Hepatocyte (in vitro differentiated cells): ENCODE data around the gene MAGI2. TPM values are rescaled to one million over a fixed set of nuclear protein-coding genes. Genes with fewer than 3 reads are reported as not detected.

Source experiments
- DNase-seq: peaks from one replicate; pipeline ENCODE4 v3.0.0-alpha.2; 2016; ENCODE audit warnings: low spot score
- H2AFZ ChIP-seq: fragments of 200-600 bp; sonication (generic); 2 replicates; pipeline ENCODE4 v1.6.0; 2016; ENCODE audit warnings: antibody characterized with exemption, mild to moderate bottlenecking
- H3K27ac ChIP-seq: fragments of 200-600 bp; sonication (generic); 2 replicates; pipeline ENCODE4 v1.5.1; 2016; ENCODE audit warnings: mild to moderate bottlenecking
- H3K27me3 ChIP-seq: fragments of 200-600 bp; sonication (generic); 2 replicates; pipeline ENCODE4 v1.6.1; 2016
- H3K36me3 ChIP-seq: fragments of 200-600 bp; sonication (generic); replicated peaks from 2 replicates; pipeline ENCODE4 v1.5.1; 2016; ENCODE audit warnings: low read depth; ENCODE audit not compliant: insufficient read depth
- H3K4me1 ChIP-seq: fragments of 200-600 bp; sonication (generic); 2 replicates; pipeline ENCODE4 v1.5.1; 2016; ENCODE audit warnings: mild to moderate bottlenecking, moderate library complexity; ENCODE audit not compliant: insufficient read depth
- H3K4me2 ChIP-seq: fragments of 200-600 bp; sonication (generic); 2 replicates; pipeline ENCODE4 v1.6.0; 2016
- H3K4me3 ChIP-seq: fragments of 200-600 bp; sonication (generic); 2 replicates; pipeline ENCODE4 v1.5.1; 2016; ENCODE audit warnings: mild to moderate bottlenecking
- H3K79me2 ChIP-seq: fragments of 200-600 bp; sonication (generic); 2 replicates; pipeline ENCODE4 v1.6.0; 2017; ENCODE audit warnings: mild to moderate bottlenecking
- H3K9me2 ChIP-seq: fragments of 200-600 bp; sonication (generic); replicated peaks from 2 replicates; pipeline ENCODE4 v1.6.0; 2017; ENCODE audit warnings: mild to moderate bottlenecking; ENCODE audit not compliant: insufficient read depth
- H3K9me3 ChIP-seq: fragments of 200-600 bp; sonication (generic); 2 replicates; pipeline ENCODE4 v1.5.1; 2016; ENCODE audit warnings: low read depth, mild to moderate bottlenecking
- H4K20me1 ChIP-seq: fragments of 200-600 bp; sonication (generic); 2 replicates; pipeline ENCODE4 v1.6.0; 2016; ENCODE audit warnings: mild to moderate bottlenecking; ENCODE audit not compliant: insufficient read depth, poor library complexity, severe bottlenecking
- CTCF ChIP-seq: fragments of 200-600 bp; sonication (generic); IDR thresholded peaks from 2 replicates; pipeline ENCODE4 v1.5.1; 2016; ENCODE audit warnings: antibody characterized with exemption, mild to moderate bottlenecking; ENCODE audit not compliant: poor library complexity
- EZH2 ChIP-seq: fragments of 200-600 bp; sonication (generic); IDR thresholded peaks from 2 replicates; pipeline ENCODE4 v1.6.1; 2016; ENCODE audit warnings: antibody characterized with exemption, mild to moderate bottlenecking, borderline replicate concordance
- EZH2phosphoT487 ChIP-seq: fragments of 200-600 bp; sonication (generic); IDR thresholded peaks from one replicate; pipeline ENCODE4 v1.6.1; 2018; ENCODE audit warnings: antibody characterized with exemption, mild to moderate bottlenecking, low read depth, moderate library complexity; ENCODE audit not compliant: unreplicated experiment, severe bottlenecking
- WGBS: methylation state at CpG from one replicate; pipeline ENCODE4 v1.1.6; 2016; ENCODE audit warnings: low lambda C conversion rate; ENCODE audit errors: missing lambda C conversion rate; 5-methylcytosine and 5-hydroxymethylcytosine counted together
- polyA plus RNA-seq: library from polyadenylated mRNA; unstranded; fragments of >200 nt; fragmentation: Nextera tagmentation; extraction: Ambion mirVana; gene quantifications from 2 replicates; pipeline ENCODE4 v1.2.1, GENCODE V29; 2016
- total RNA-seq: library from RNA; depleted of rRNA; stranded (reverse); fragments of >200 nt; gene quantifications from 2 replicates; pipeline ENCODE4 v1.2.3, GENCODE V29; 2014

MAGI2 gene
- total and polyA plus RNA-seq, 2 experiments from 2014 or later = 3.1 to 6.7 TPM

GRCh38 chr7:79241288-79242060 is 212.0 kb downstream of the MAGI2 start:
- Histone ChIP-seq H3K27me3 (no peaks in the 10 kb centered on the region), H3K79me2 (no peaks in the 10 kb centered on the region), H3K9me3 (no peaks in the 10 kb centered on the region), H3K36me3 (no peaks in the 10 kb centered on the region), H3K4me2 (no peak overlapping the region), H4K20me1 (no peaks in the 10 kb centered on the region), H3K4me1 (no peaks in the 10 kb centered on the region), H2AFZ (no peak overlapping the region), H3K9me2 (no peaks in the 10 kb centered on the region), H3K27ac (no peak overlapping the region), H3K4me3 (no peak overlapping the region)
- DNase-seq = no peak
- 95% methylated on average over 1 of the region's 1 CpG for WGBS
- TF ChIP-seq CTCF (no peak), EZH2phosphoT487 (no peak), EZH2 (no peak)

GRCh38 chr7:79240413-79240812 is 213.1 kb downstream of the MAGI2 start:
- 92% methylated on average over 2 of the region's 2 CpGs for WGBS

GRCh38 chr7:79236352-79237028 is 217.0 kb downstream of the MAGI2 start:
- Histone ChIP-seq H2AFZ (no peak overlapping the region), H3K4me2 (no peak overlapping the region)
- WGBS = 76% methylated on average over 4 of the region's 4 CpGs

More at GRCh38 chr7:79240413-79240812, 213.1 kb downstream of the MAGI2 start:
- Histone ChIP-seq H3K4me1 (no peaks in the 10 kb centered on the region), H3K27ac (no peak overlapping the region), H3K27me3 (no peaks in the 10 kb centered on the region), H4K20me1 (no peaks in the 10 kb centered on the region), H3K9me2 (no peaks in the 10 kb centered on the region), H3K4me3 (no peak overlapping the region), H3K4me2 (no peak overlapping the region), H2AFZ (no peak overlapping the region), H3K9me3 (no peaks in the 10 kb centered on the region), H3K36me3 (no peaks in the 10 kb centered on the region), H3K79me2 (no peaks in the 10 kb centered on the region)
- no peak for DNase-seq
- TF ChIP-seq EZH2phosphoT487 = no peak
- TF ChIP-seq EZH2 = no peak
- no peak for TF ChIP-seq CTCF

GRCh38 chr7:79227044-79227443 is 226.4 kb downstream of the MAGI2 start:
- Histone ChIP-seq H4K20me1 (no peaks in the 10 kb centered on the region), H3K9me3 (no peaks in the 10 kb centered on the region), H2AFZ (no peak overlapping the region), H3K4me1 (no peaks in the 10 kb centered on the region), H3K79me2 (no peaks in the 10 kb centered on the region), H3K4me2 (no peak overlapping the region), H3K27ac (no peak overlapping the region), H3K9me2 (no peaks in the 10 kb centered on the region), H3K27me3 (no peaks in the 10 kb centered on the region), H3K36me3 (no peaks in the 10 kb centered on the region), H3K4me3 (no peak overlapping the region)
- no peak for DNase-seq
- TF ChIP-seq EZH2phosphoT487 (no peak), EZH2 (no peak), CTCF (no peak)
- WGBS = 56% methylated on average over 1 of the region's 1 CpG

More at GRCh38 chr7:79236352-79237028, 217.0 kb downstream of the MAGI2 start:
- no peaks in the 10 kb centered on the region for H3K9me2 ChIP-seq
- no peaks in the 10 kb centered on the region for H3K4me1 ChIP-seq
- H3K36me3 ChIP-seq = no peaks in the 10 kb centered on the region
- H3K4me3 ChIP-seq = no peak overlapping the region
- no peaks in the 10 kb centered on the region for H3K79me2 ChIP-seq
- no peak overlapping the region for H3K27ac ChIP-seq
- H3K9me3 ChIP-seq = no peaks in the 10 kb centered on the region
- H3K27me3 ChIP-seq = no peaks in the 10 kb centered on the region
- no peak for TF ChIP-seq EZH2
- TF ChIP-seq EZH2phosphoT487 = no peak
- no peak for DNase-seq
- no peaks in the 10 kb centered on the region for H4K20me1 ChIP-seq
